SK-N-SH treated with all-trans-retinoic acid at 6 μM for 48 hours (cell line): ENCODE measurements around the gene CLHC1.

Source experiments
- ARNTL ChIP-seq: fragments of 450-650 bp; formaldehyde crosslinking; IDR thresholded peaks from 2 replicates; pipeline ENCODE4 v1.5.0; 2020; ENCODE audit warnings: low read depth, mild to moderate bottlenecking, moderate library complexity, borderline replicate concordance
- CREB5 ChIP-seq: fragments of 250-450 bp; sonication (Bioruptor Pico); IDR thresholded peaks from 2 replicates; pipeline ENCODE4 v1.5.1; 2020; ENCODE audit warnings: low read depth, mild to moderate bottlenecking, moderate library complexity
- ESRRG ChIP-seq: fragments of 250-450 bp; sonication (Bioruptor Pico); IDR thresholded peaks from 2 replicates; pipeline ENCODE4 v1.6.1; 2021; ENCODE audit warnings: mild to moderate bottlenecking
- OSR1 ChIP-seq: fragments of 250-450 bp; sonication (Bioruptor Pico); IDR thresholded peaks from 2 replicates; pipeline ENCODE4 v1.8.0; 2022; ENCODE audit warnings: moderate library complexity, mild to moderate bottlenecking, inconsistent platforms
- PATZ1 ChIP-seq: fragments of 250-450 bp; sonication (Bioruptor Pico); IDR thresholded peaks from 2 replicates; pipeline ENCODE4 v1.8.0; 2020; ENCODE audit warnings: mild to moderate bottlenecking, moderate library complexity, borderline replicate concordance
- RARB ChIP-seq: fragments of 250-450 bp; sonication (Bioruptor Pico); IDR thresholded peaks from 2 replicates; pipeline ENCODE4 v1.8.0; 2021; ENCODE audit warnings: mild to moderate bottlenecking, moderate library complexity
- SNAI2 ChIP-seq: fragments of 250-450 bp; sonication (Bioruptor Pico); IDR thresholded peaks from 2 replicates; pipeline ENCODE4 v1.5.0; 2020; ENCODE audit warnings: mild to moderate bottlenecking, moderate library complexity
- TCF4 ChIP-seq: fragments of 250-450 bp; sonication (Bioruptor Pico); IDR thresholded peaks from 2 replicates; pipeline ENCODE4 v1.8.0; 2021; ENCODE audit warnings: mild to moderate bottlenecking, moderate library complexity, borderline replicate concordance
- TOX ChIP-seq: fragments of 250-450 bp; sonication (Bioruptor Pico); IDR thresholded peaks from 2 replicates; pipeline ENCODE4 v1.8.0; 2021; ENCODE audit warnings: mild to moderate bottlenecking, moderate library complexity, borderline replicate concordance
- TSHZ2 ChIP-seq: fragments of 250-450 bp; sonication (Bioruptor Pico); IDR thresholded peaks from 2 replicates; pipeline ENCODE4 v1.5.0; 2020; ENCODE audit warnings: mild to moderate bottlenecking, moderate library complexity
- ZC3H10 ChIP-seq: fragments of 250-450 bp; sonication (Bioruptor Pico); IDR thresholded peaks from 2 replicates; pipeline ENCODE4 v1.5.1; 2021; ENCODE audit warnings: mild to moderate bottlenecking, moderate library complexity
- ZFP3 ChIP-seq: fragments of 250-450 bp; sonication (Bioruptor Pico); IDR thresholded peaks from 2 replicates; pipeline ENCODE4 v1.5.0; 2020; ENCODE audit warnings: mild to moderate bottlenecking, moderate library complexity
- ZFP30 ChIP-seq: fragments of 450-650 bp; formaldehyde crosslinking; IDR thresholded peaks from 2 replicates; pipeline ENCODE4 v1.5.0; 2022; ENCODE audit warnings: mild to moderate bottlenecking, moderate library complexity
- ZNF70 ChIP-seq: fragments of 450-650 bp; formaldehyde crosslinking; IDR thresholded peaks from 2 replicates; pipeline ENCODE4 v1.5.0; 2020; ENCODE audit warnings: mild to moderate bottlenecking, moderate library complexity

- TF ChIP-seq TCF4 (CRISPR knock-in tag) (no peak), TOX (no peak), TSHZ2 (CRISPR knock-in tag) (no peak), ZFP3 (CRISPR knock-in tag) (peak; percentile 78; the same call in 1 of the 2 replicates), SNAI2 (no peak), ZC3H10 (CRISPR knock-in tag) (no peak), ARNTL (CRISPR knock-in tag) (no peak), OSR1 (no peak), ESRRG (CRISPR knock-in tag) (no peak), ZFP30 (CRISPR knock-in tag) (no peak), CREB5 (CRISPR knock-in tag) (no peak), RARB (CRISPR knock-in tag) (no peak), PATZ1 (CRISPR knock-in tag) (0 out of 2 replicates have a peak, but pooled peaks have one; percentile 25), ZNF70 (no peak)
Measured at GRCh38 chr2:55268907-55269644, 37.0 kb upstream of the CLHC1 start, which contains the start of gene MTIF2.
